HEK293 (cell line): ENCODE results near the gene EFEMP2.
A peak's percentile ranks its signal among the peaks of the same experiment; 100 is the strongest.

Experiments used
- HOXC10 ChIP-seq: sonication (generic); formaldehyde crosslinking; IDR thresholded peaks from 2 replicates; pipeline ENCODE4 v1.8.1; 2023; ENCODE audit warnings: mild to moderate bottlenecking, missing genetic modification reagents
- SCRT2 ChIP-seq: fragments of 450-650 bp; formaldehyde crosslinking; IDR thresholded peaks from 2 replicates; pipeline ENCODE4 v1.5.1; 2016; ENCODE audit warnings: missing biosample characterization, missing genetic modification characterization
- TCF7L2 ChIP-seq: IDR thresholded peaks from 2 replicates; pipeline ENCODE4 v1.6.1; 2011; ENCODE audit warnings: low read depth, mild to moderate bottlenecking, inconsistent platforms, low read length, moderate library complexity, borderline replicate concordance
- ZNF133 ChIP-seq: fragments of 450-650 bp; formaldehyde crosslinking; IDR thresholded peaks from 2 replicates; pipeline ENCODE4 v1.5.1; 2016; ENCODE audit warnings: missing biosample characterization, missing genetic modification characterization
- ZNF138 ChIP-seq: fragments of 450-650 bp; formaldehyde crosslinking; IDR thresholded peaks from 2 replicates; pipeline ENCODE4 v1.5.1; 2016; ENCODE audit warnings: missing biosample characterization, missing genetic modification characterization, borderline replicate concordance
- ZNF174 ChIP-seq: fragments of 450-650 bp; formaldehyde crosslinking; IDR thresholded peaks from 2 replicates; pipeline ENCODE4 v1.5.0; 2017; ENCODE audit warnings: missing biosample characterization, mild to moderate bottlenecking, missing genetic modification characterization
- ZNF239 ChIP-seq: fragments of 450-650 bp; formaldehyde crosslinking; IDR thresholded peaks from 2 replicates; pipeline ENCODE4 v1.5.1; 2016; ENCODE audit warnings: missing biosample characterization, missing genetic modification characterization
- ZNF274 ChIP-seq, 2 experiments: fragments of 200-500 bp in 1 of 2; fragments of 450-650 bp in 1 of 2; sonication (Bioruptor generic) in 1 of 2; formaldehyde crosslinking in 1 of 2; IDR thresholded peaks; 2 replicates each; pipeline versions ENCODE4 v1.5.1 to v1.6.1; 2014 to 2016; ENCODE audit warnings: borderline replicate concordance in 1 of 2, inconsistent platforms in 1 of 2, low read length in 1 of 2, missing biosample characterization in 1 of 2, missing genetic modification characterization in 1 of 2
- ZNF529 ChIP-seq: fragments of 450-650 bp; formaldehyde crosslinking; IDR thresholded peaks from 2 replicates; pipeline ENCODE4 v1.5.1; 2017; ENCODE audit warnings: missing genetic modification characterization, missing biosample characterization; ENCODE audit not compliant: insufficient replicate concordance
- ZNF530 ChIP-seq: fragments of 450-650 bp; formaldehyde crosslinking; IDR thresholded peaks from 2 replicates; pipeline ENCODE4 v1.5.1; 2016; ENCODE audit warnings: low read depth, missing biosample characterization, missing genetic modification characterization
- ZNF560 ChIP-seq: fragments of 450-650 bp; formaldehyde crosslinking; IDR thresholded peaks from 2 replicates; pipeline ENCODE4 v1.5.1; 2017; ENCODE audit warnings: missing biosample characterization, missing genetic modification characterization, borderline replicate concordance
- ZNF629 ChIP-seq: fragments of 450-650 bp; formaldehyde crosslinking; IDR thresholded peaks from 2 replicates; pipeline ENCODE4 v1.5.1; 2017; ENCODE audit warnings: missing biosample characterization, missing genetic modification characterization
- ZNF654 ChIP-seq: fragments of 450-650 bp; formaldehyde crosslinking; IDR thresholded peaks from 2 replicates; pipeline ENCODE4 v1.5.1; 2016; ENCODE audit warnings: low read depth, missing biosample characterization, missing genetic modification characterization
- ZNF670 ChIP-seq: fragments of 450-650 bp; formaldehyde crosslinking; IDR thresholded peaks from 2 replicates; pipeline ENCODE4 v1.5.1; 2016; ENCODE audit warnings: missing biosample characterization, missing genetic modification characterization, low read depth
- ZNF776 ChIP-seq: fragments of 450-650 bp; formaldehyde crosslinking; IDR thresholded peaks from 2 replicates; pipeline ENCODE4 v1.5.0; 2017; ENCODE audit warnings: missing biosample characterization, missing genetic modification characterization, borderline replicate concordance
- ZNF830 ChIP-seq: fragments of 450-650 bp; IDR thresholded peaks from 2 replicates; pipeline ENCODE4 v1.5.0; 2018; ENCODE audit warnings: missing biosample characterization, missing genetic modification characterization, low read depth, mild to moderate bottlenecking, moderate library complexity
- ZSCAN30 ChIP-seq: fragments of 450-650 bp; IDR thresholded peaks from 2 replicates; pipeline ENCODE4 v1.5.1; 2018; ENCODE audit warnings: missing biosample characterization, mild to moderate bottlenecking, missing genetic modification characterization, moderate library complexity
- TF ChIP-seq, protein P1 (sequence below): fragments of 450-650 bp; formaldehyde crosslinking; IDR thresholded peaks from 2 replicates; pipeline ENCODE4; 2016; ENCODE audit warnings: missing biosample characterization, missing genetic modification characterization
- TF ChIP-seq, protein P2 (sequence below): fragments of 450-650 bp; formaldehyde crosslinking; IDR thresholded peaks from 2 replicates; pipeline ENCODE4 v1.5.1; 2016; ENCODE audit warnings: missing biosample characterization, missing genetic modification characterization, borderline replicate concordance
- TF ChIP-seq, protein P3 (sequence below): fragments of 450-650 bp; formaldehyde crosslinking; IDR thresholded peaks from 2 replicates; pipeline ENCODE4 v1.5.1; 2016; ENCODE audit warnings: missing biosample characterization, missing genetic modification characterization
- TF ChIP-seq, protein P4 (sequence below): fragments of 450-650 bp; formaldehyde crosslinking; IDR thresholded peaks from 2 replicates; pipeline ENCODE4 v1.5.1; 2017; ENCODE audit warnings: missing biosample characterization, missing genetic modification characterization
- TF ChIP-seq, protein P5 (sequence below): fragments of 450-650 bp; formaldehyde crosslinking; IDR thresholded peaks from 2 replicates; pipeline ENCODE4 v1.5.1; 2016; ENCODE audit warnings: missing biosample characterization, missing genetic modification characterization
- TF ChIP-seq, protein P6 (sequence below): fragments of 450-650 bp; formaldehyde crosslinking; IDR thresholded peaks from 2 replicates; pipeline ENCODE4 v1.5.1; 2016; ENCODE audit warnings: missing biosample characterization, missing genetic modification characterization
- TF ChIP-seq, protein P7 (sequence below): fragments of 450-650 bp; formaldehyde crosslinking; IDR thresholded peaks from 2 replicates; pipeline ENCODE4 v1.5.1; 2017; ENCODE audit warnings: missing biosample characterization, mild to moderate bottlenecking, missing genetic modification characterization, moderate library complexity

The EFEMP2 gene

DNA sequence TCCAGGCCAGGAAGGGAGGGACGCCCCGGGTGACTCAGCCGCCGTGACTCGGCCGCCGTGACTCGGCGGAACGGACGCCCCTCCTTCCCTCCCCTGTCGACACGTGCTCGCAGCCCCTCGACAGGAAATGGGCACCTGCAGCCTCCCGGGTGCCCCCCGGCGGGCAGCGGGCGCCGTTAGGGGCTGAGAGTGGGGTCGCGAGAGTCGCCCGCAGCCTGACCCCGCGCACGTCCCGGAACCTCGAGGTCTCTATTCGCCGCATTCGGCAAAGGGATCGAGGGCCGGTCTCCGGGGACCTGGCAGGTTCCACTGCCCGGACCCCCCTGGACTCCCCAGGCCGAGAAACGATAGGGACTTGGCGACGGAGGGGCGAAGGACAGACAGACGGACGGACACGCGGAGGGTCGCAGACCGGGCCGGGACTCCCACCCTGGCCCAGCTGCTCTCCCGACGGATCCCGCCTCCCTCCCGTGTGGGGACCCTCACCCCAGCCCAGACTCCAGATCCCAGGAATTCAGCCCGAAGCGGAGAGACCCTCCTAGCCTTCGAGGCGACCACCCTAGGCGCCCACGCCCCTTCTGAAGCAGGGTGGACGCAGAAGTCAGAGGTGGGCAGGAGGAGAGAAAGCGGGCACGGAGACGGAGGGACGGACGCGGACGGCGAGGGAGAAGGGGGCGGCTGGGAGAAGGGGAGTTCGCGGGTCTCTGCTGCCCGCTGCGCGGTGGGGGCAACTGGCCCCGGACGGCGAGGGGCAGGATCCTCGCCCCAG lies 26.9 kb upstream of the EFEMP2 start (continued):
- TF ChIP-seq, protein P1, sequence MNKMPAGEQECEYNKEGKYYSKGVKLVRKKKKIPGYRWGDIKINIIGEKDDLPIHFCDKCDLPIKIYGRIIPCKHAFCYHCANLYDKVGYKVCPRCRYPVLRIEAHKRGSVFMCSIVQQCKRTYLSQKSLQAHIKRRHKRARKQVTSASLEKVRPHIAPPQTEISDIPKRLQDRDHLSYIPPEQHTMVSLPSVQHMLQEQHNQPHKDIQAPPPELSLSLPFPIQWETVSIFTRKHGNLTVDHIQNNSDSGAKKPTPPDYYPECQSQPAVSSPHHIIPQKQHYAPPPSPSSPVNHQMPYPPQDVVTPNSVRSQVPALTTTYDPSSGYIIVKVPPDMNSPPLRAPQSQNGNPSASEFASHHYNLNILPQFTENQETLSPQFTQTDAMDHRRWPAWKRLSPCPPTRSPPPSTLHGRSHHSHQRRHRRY (tag by site-specific recombination) = no peak
- TF ChIP-seq, protein P2, sequence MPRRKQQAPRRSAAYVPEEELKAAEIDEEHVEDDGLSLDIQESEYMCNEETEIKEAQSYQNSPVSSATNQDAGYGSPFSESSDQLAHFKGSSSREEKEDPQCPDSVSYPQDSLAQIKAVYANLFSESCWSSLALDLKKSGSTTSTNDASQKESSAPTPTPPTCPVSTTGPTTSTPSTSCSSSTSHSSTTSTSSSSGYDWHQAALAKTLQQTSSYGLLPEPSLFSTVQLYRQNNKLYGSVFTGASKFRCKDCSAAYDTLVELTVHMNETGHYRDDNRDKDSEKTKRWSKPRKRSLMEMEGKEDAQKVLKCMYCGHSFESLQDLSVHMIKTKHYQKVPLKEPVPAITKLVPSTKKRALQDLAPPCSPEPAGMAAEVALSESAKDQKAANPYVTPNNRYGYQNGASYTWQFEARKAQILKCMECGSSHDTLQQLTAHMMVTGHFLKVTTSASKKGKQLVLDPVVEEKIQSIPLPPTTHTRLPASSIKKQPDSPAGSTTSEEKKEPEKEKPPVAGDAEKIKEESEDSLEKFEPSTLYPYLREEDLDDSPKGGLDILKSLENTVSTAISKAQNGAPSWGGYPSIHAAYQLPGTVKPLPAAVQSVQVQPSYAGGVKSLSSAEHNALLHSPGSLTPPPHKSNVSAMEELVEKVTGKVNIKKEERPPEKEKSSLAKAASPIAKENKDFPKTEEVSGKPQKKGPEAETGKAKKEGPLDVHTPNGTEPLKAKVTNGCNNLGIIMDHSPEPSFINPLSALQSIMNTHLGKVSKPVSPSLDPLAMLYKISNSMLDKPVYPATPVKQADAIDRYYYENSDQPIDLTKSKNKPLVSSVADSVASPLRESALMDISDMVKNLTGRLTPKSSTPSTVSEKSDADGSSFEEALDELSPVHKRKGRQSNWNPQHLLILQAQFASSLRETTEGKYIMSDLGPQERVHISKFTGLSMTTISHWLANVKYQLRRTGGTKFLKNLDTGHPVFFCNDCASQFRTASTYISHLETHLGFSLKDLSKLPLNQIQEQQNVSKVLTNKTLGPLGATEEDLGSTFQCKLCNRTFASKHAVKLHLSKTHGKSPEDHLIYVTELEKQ (tag by site-specific recombination) = no peak
- no peak for TF ChIP-seq ZNF274 (IDR thresholded peaks at IDR 0.05; ENCODE audit: low read length)
- TF ChIP-seq ZNF274 (tag by site-specific recombination; IDR thresholded peaks at IDR 0.05; ENCODE audit: borderline replicate concordance) = no peak
- no peak for TF ChIP-seq TCF7L2
- TF ChIP-seq, protein P3, sequence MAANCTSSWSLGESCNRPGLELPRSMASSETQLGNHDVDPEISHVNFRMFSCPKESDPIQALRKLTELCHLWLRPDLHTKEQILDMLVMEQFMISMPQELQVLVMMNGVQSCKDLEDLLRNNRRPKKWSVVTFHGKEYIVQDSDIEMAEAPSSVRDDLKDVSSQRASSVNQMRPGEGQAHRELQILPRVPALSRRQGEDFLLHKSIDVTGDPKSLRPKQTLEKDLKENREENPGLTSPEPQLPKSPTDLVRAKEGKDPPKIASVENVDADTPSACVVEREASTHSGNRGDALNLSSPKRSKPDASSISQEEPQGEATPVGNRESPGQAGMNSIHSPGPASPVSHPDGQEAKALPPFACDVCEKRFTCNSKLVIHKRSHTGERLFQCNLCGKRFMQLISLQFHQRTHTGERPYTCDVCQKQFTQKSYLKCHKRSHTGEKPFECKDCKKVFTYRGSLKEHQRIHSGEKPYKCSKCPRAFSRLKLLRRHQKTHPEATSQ (tag by site-specific recombination) = no peak
- no peak for TF ChIP-seq ZNF670 (tag by site-specific recombination)
- TF ChIP-seq ZSCAN30 (tag by site-specific recombination) = no peak
- TF ChIP-seq ZNF776 (tag by site-specific recombination) = no peak
- TF ChIP-seq ZNF629 (tag by site-specific recombination) = no peak
- no peak for TF ChIP-seq ZNF133
- TF ChIP-seq ZNF654 (tag by site-specific recombination) = no peak
- TF ChIP-seq ZNF174 (tag by site-specific recombination) = no peak
- TF ChIP-seq ZNF560 (tag by site-specific recombination) = no peak
- no peak for TF ChIP-seq ZNF239 (tag by site-specific recombination)
- no peak for TF ChIP-seq ZNF530 (tag by site-specific recombination)
- TF ChIP-seq, protein P4, sequence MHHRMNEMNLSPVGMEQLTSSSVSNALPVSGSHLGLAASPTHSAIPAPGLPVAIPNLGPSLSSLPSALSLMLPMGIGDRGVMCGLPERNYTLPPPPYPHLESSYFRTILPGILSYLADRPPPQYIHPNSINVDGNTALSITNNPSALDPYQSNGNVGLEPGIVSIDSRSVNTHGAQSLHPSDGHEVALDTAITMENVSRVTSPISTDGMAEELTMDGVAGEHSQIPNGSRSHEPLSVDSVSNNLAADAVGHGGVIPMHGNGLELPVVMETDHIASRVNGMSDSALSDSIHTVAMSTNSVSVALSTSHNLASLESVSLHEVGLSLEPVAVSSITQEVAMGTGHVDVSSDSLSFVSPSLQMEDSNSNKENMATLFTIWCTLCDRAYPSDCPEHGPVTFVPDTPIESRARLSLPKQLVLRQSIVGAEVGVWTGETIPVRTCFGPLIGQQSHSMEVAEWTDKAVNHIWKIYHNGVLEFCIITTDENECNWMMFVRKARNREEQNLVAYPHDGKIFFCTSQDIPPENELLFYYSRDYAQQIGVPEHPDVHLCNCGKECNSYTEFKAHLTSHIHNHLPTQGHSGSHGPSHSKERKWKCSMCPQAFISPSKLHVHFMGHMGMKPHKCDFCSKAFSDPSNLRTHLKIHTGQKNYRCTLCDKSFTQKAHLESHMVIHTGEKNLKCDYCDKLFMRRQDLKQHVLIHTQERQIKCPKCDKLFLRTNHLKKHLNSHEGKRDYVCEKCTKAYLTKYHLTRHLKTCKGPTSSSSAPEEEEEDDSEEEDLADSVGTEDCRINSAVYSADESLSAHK (tag by site-specific recombination) = no peak
- TF ChIP-seq, protein P5, sequence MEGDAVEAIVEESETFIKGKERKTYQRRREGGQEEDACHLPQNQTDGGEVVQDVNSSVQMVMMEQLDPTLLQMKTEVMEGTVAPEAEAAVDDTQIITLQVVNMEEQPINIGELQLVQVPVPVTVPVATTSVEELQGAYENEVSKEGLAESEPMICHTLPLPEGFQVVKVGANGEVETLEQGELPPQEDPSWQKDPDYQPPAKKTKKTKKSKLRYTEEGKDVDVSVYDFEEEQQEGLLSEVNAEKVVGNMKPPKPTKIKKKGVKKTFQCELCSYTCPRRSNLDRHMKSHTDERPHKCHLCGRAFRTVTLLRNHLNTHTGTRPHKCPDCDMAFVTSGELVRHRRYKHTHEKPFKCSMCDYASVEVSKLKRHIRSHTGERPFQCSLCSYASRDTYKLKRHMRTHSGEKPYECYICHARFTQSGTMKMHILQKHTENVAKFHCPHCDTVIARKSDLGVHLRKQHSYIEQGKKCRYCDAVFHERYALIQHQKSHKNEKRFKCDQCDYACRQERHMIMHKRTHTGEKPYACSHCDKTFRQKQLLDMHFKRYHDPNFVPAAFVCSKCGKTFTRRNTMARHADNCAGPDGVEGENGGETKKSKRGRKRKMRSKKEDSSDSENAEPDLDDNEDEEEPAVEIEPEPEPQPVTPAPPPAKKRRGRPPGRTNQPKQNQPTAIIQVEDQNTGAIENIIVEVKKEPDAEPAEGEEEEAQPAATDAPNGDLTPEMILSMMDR (tag by site-specific recombination) = 0 out of 2 replicates have a peak, but pooled peaks have one; percentile 45
- TF ChIP-seq ZNF529 = no peak
- no peak for TF ChIP-seq ZNF138 (tag by site-specific recombination)
- TF ChIP-seq SCRT2 (tag by site-specific recombination) = no peak
- TF ChIP-seq, protein P6, sequence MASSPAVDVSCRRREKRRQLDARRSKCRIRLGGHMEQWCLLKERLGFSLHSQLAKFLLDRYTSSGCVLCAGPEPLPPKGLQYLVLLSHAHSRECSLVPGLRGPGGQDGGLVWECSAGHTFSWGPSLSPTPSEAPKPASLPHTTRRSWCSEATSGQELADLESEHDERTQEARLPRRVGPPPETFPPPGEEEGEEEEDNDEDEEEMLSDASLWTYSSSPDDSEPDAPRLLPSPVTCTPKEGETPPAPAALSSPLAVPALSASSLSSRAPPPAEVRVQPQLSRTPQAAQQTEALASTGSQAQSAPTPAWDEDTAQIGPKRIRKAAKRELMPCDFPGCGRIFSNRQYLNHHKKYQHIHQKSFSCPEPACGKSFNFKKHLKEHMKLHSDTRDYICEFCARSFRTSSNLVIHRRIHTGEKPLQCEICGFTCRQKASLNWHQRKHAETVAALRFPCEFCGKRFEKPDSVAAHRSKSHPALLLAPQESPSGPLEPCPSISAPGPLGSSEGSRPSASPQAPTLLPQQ = peak; percentile 25; the same call in 1 of the 2 replicates
- no peak for TF ChIP-seq HOXC10 (CRISPR knock-in tag)
- TF ChIP-seq, protein P7, sequence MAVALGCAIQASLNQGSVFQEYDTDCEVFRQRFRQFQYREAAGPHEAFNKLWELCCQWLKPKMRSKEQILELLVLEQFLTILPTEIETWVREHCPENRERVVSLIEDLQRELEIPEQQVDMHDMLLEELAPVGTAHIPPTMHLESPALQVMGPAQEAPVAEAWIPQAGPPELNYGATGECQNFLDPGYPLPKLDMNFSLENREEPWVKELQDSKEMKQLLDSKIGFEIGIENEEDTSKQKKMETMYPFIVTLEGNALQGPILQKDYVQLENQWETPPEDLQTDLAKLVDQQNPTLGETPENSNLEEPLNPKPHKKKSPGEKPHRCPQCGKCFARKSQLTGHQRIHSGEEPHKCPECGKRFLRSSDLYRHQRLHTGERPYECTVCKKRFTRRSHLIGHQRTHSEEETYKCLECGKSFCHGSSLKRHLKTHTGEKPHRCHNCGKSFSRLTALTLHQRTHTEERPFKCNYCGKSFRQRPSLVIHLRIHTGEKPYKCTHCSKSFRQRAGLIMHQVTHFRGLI (tag by site-specific recombination) = no peak
- no peak for TF ChIP-seq ZNF830 (tag by site-specific recombination)
